CD4-positive, alpha-beta T cell (primary cell): ENCODE data around the gene ZNF132. TPM values are rescaled to one million over a fixed set of nuclear protein-coding genes. Genes with fewer than 3 reads are reported as not detected.

Experiments
- ATAC-seq: fragments of 200-7000 bp; cut with Tn5 transposase; one replicate; pipeline ENCODE4 v1.10.0; 2022; ENCODE audit warnings: mild to moderate bottlenecking; ENCODE audit not compliant: poor library complexity
- CTCF ChIA-PET: fragments of 350-600 bp; sonication (Branson Sonifier 250); formaldehyde crosslinking; loops from one replicate; lab custom pipeline; 2021; ENCODE audit warnings: antibody characterized with exemption, inconsistent platforms; lab: Charles Lee
- POLR2A ChIA-PET: fragments of 350-600 bp; sonication (Branson Sonifier 250); formaldehyde crosslinking; loops from one replicate; lab custom pipeline; 2021; ENCODE audit warnings: antibody characterized with exemption, inconsistent platforms; lab: Charles Lee
- DNase-seq, 14 experiments: peaks; one replicate each; pipeline ENCODE4 v3.0.0-alpha.2; 2013 to 2020; ENCODE audit warnings: mixed read lengths in 2 of 14
- H3K27ac ChIP-seq, 2 donors: one replicate each; pipeline versions ENCODE4 v1.5.1 to v1.7.0; 2013; ENCODE audit warnings: low read length in 2 of 2, low read depth in 1 of 2, mild to moderate bottlenecking in 1 of 2
- H3K27me3 ChIP-seq, 2 experiments: 1 replicate in 1 of 2; 2 replicates in 1 of 2; pipeline versions ENCODE4 v1.6.1 to v1.7.0; 2013; ENCODE audit warnings: low read length in 2 of 2, control low read depth in 1 of 2, mild to moderate bottlenecking in 1 of 2, moderate library complexity in 1 of 2; ENCODE audit not compliant: insufficient read depth in 2 of 2, control insufficient read depth in 1 of 2
- H3K36me3 ChIP-seq: one replicate; pipeline ENCODE4 v1.6.1; 2013; ENCODE audit warnings: low read length, control low read depth; ENCODE audit not compliant: insufficient read depth
- H3K4me1 ChIP-seq: one replicate; pipeline ENCODE4 v1.6.1; 2013; ENCODE audit warnings: low read length, control low read depth; ENCODE audit not compliant: insufficient read depth
- H3K4me3 ChIP-seq: one replicate; pipeline ENCODE4 v1.5.1; 2013; ENCODE audit warnings: mild to moderate bottlenecking, low read length, moderate library complexity
- H3K9me3 ChIP-seq, 2 experiments: 1 replicate in 1 of 2; 2 replicates in 1 of 2; pipeline versions ENCODE4 v1.6.1 to v1.7.0; 2013; ENCODE audit warnings: low read length in 2 of 2, mild to moderate bottlenecking in 2 of 2, control low read depth in 1 of 2, moderate library complexity in 1 of 2; ENCODE audit not compliant: control insufficient read depth in 1 of 2, insufficient read depth in 1 of 2
- H3K27ac Mint-ChIP-seq: one replicate; pipeline ENCODE4 v1.8.0; 2020; ENCODE audit warnings: mixed read lengths
- H3K27me3 Mint-ChIP-seq: one replicate; pipeline ENCODE4 v1.8.0; 2021; ENCODE audit warnings: mixed read lengths
- H3K36me3 Mint-ChIP-seq: one replicate; pipeline ENCODE4 v1.8.0; 2021; ENCODE audit warnings: low read depth, mixed read lengths
- H3K4me1 Mint-ChIP-seq: one replicate; pipeline ENCODE4 v1.8.0; 2021; ENCODE audit warnings: low read depth, mixed read lengths
- H3K4me3 Mint-ChIP-seq: one replicate; pipeline ENCODE4 v1.8.0; 2020; ENCODE audit warnings: mild to moderate bottlenecking, mixed read lengths
- H3K9me3 Mint-ChIP-seq: one replicate; pipeline ENCODE4 v1.8.0; 2020; ENCODE audit warnings: mixed read lengths
- CTCF ChIP-seq: fragments of 200-600 bp; IDR thresholded peaks from one replicate; pipeline ENCODE4 v1.8.0; 2022; ENCODE audit warnings: antibody characterized with exemption, mild to moderate bottlenecking
- intact Hi-C, 2 experiments: fragments of 100-400 bp; cut with DNase I in 1 of 2; cut with micrococcal nuclease in 1 of 2; formaldehyde crosslinking; loops; one replicate each; pipeline versions ENCODE4 v1.15.1 to v1.9.0; 2023 to 2025; cut with DNase I, micrococcal nuclease
- total RNA-seq, 174 experiments: library from RNA in 2 of 174; stranded (reverse) in 2 of 174; gene quantifications; one replicate each; pipeline ENCODE4 v1.2.3 and lab custom pipeline; 2021 to 2026

ZNF132 gene
- total RNA-seq, 2 experiments from 2014 or later: 1.0 to 1.4 TPM

- Mint-ChIP-seq H3K27me3 (peaks cover 4% of the 10 kb centered on the region), H3K36me3 (peaks cover 39% of the 10 kb centered on the region), H3K9me3 (no peaks in the 10 kb centered on the region), H3K4me3 (no peak overlapping the region), H3K4me1 (peaks cover 21% of the 10 kb centered on the region), H3K27ac (no peak overlapping the region)
- no peaks in the 10 kb centered on the region for H3K9me3 ChIP-seq
- H3K4me1 ChIP-seq: peaks cover 15% of the 10 kb centered on the region
- no peak for DNase-seq
- peaks cover 21% of the 10 kb centered on the region for H3K36me3 ChIP-seq
- no peak for ATAC-seq
- H3K4me3 ChIP-seq: no peak overlapping the region
- CTCF ChIA-PET: no interaction called here
- POLR2A ChIA-PET: no interaction called here
- H3K27me3 ChIP-seq: no peaks in the 10 kb centered on the region
- TF ChIP-seq CTCF: no peak
- no peak overlapping the region for H3K27ac ChIP-seq
- intact Hi-C loops: no loop called here
Observed at GRCh38 chr19:58455306-58455705, 15.4 kb upstream of the ZNF132 start.

GRCh38 chr19:58453743-58454142 is 13.8 kb upstream of the ZNF132 start:
- Histone ChIP-seq H3K27me3 (peaks cover 4 to 9% of the 10 kb centered on the region in 2 experiments), H3K9me3 (peaks cover 6 to 8% of the 10 kb centered on the region in 2 experiments), H3K36me3 (peaks cover 21% of the 10 kb centered on the region), H3K27ac (no peak overlapping the region), H3K4me1 (peaks cover 15% of the 10 kb centered on the region), H3K4me3 (no peak overlapping the region)
- no peak for TF ChIP-seq CTCF
- Mint-ChIP-seq H3K36me3 (peaks cover 35% of the 10 kb centered on the region), H3K27ac (no peak overlapping the region), H3K4me1 (peaks cover 21% of the 10 kb centered on the region), H3K4me3 (peak overlapping the region; percentile 80), H3K9me3 (peaks cover 2% of the 10 kb centered on the region), H3K27me3 (peaks cover 14% of the 10 kb centered on the region)
- intact Hi-C loops: loop anchor here in 1 of 2 experiments (5.0 kb wide), 1 partner anchor 146 kb away; the partner anchor contains the start of gene ERVK3-1
- no peak for DNase-seq
- ATAC-seq: no peak
- CTCF ChIA-PET: no interaction called here
- POLR2A ChIA-PET: interaction anchor here (1.1 kb wide), 1 partner anchor 14 kb away, joined by 3 read pairs; the partner anchor contains the start of gene ZNF132

GRCh38 chr19:58451358-58452101 is 11.6 kb upstream of the ZNF132 start, which contains the start of gene ZNF324B:
Gene ZNF324B (plus strand): TSS chr19:58451622. CDS start chr19:58453702, 2,080 bp downstream.
- intact Hi-C loops: loop anchor here (1.0 to 5.0 kb wide), 5 partner anchors 11 to 144 kb away; partner anchors contain the start of genes ZNF132 (in 2 of the 2), ZNF584 (in 2 of the 2) and ERVK3-1 (in 1 of the 2)
- no peak for TF ChIP-seq CTCF
- peak within 1 kb of the TSS in 1 of 2 donors; percentile 61 for H3K27ac ChIP-seq
- ATAC-seq: peak; percentile 97
- H3K27me3 Mint-ChIP-seq: peaks cover 28% of the 10 kb centered on the region
- peaks cover 4% of the 10 kb centered on the region for H3K9me3 Mint-ChIP-seq
- peaks cover 9 to 16% of the 10 kb centered on the region in 2 experiments for H3K27me3 ChIP-seq
- H3K4me1 ChIP-seq: peaks cover 15% of the 10 kb centered on the region
- peak; percentile 92 to 98 (median 96) for DNase-seq
- peaks cover 21% of the 10 kb centered on the region for H3K4me1 Mint-ChIP-seq
- H3K4me3 ChIP-seq: peak within 1 kb of the TSS; percentile 66
- peak within 1 kb of the TSS; percentile 63 for H3K27ac Mint-ChIP-seq
- peak within 1 kb of the TSS; percentile 85 for H3K4me3 Mint-ChIP-seq
- H3K36me3 Mint-ChIP-seq: peaks cover 30% of the 10 kb centered on the region
- peaks cover 7 to 14% of the 10 kb centered on the region in 2 experiments for H3K9me3 ChIP-seq
- ChIA-PET CTCF (interaction anchor here (1.1 to 2.6 kb wide), 2 partner anchors 63 to 68 kb away, joined by 3 to 10 read pairs; partner anchors contain the start of gene ZBTB45), POLR2A (interaction anchor here (0.5 to 1.5 kb wide), 13 partner anchors 11 to 702 kb away, joined by 3 to 24 read pairs (median 3); partner anchors contain the start of genes TRIM28, ZNF132, ZNF497 and ZNF552)
- peaks cover 16% of the 10 kb centered on the region for H3K36me3 ChIP-seq
